A673 (cell line): ENCODE measurements around the gene MOB2. TPM values are rescaled to one million over a fixed set of nuclear protein-coding genes. Genes with fewer than 3 reads are reported as not detected.

Experiments
- BruUV-seq: library from RNA; stranded (reverse); fragments of 400-500 nt; replicated peaks from 2 replicates; lab custom pipeline; 2021; lab: Mats Ljungman, UMichigan
- CTCF ChIA-PET: fragments of 300-600 bp; sonication (Branson Sonifier 250); formaldehyde crosslinking; loops from one replicate; lab custom pipeline; 2022; ENCODE audit warnings: antibody characterized with exemption; lab: Charles Lee
- POLR2A ChIA-PET: fragments of 300-600 bp; sonication (Branson Sonifier 250); formaldehyde crosslinking; loops from one replicate; lab custom pipeline; 2022; ENCODE audit warnings: antibody characterized with exemption; ENCODE audit not compliant: low non-redundant PET; lab: Charles Lee
- DNase-seq: peaks from one replicate; pipeline ENCODE4 v3.0.0-alpha.2; 2015; ENCODE audit warnings: low spot score
- H3K27ac ChIP-seq: fragments of 200-600 bp; sonication (generic); 2 replicates; pipeline ENCODE4 v1.5.1; 2016; ENCODE audit warnings: mixed run types, low read depth, mild to moderate bottlenecking, mixed read lengths, antibody characterized with exemption, low read length; ENCODE audit not compliant: poor library complexity, severe bottlenecking
- H3K27me3 ChIP-seq: fragments of 200-600 bp; sonication (generic); replicated peaks from 2 replicates; pipeline ENCODE4 v1.6.1; 2017; ENCODE audit warnings: mixed run types, low read depth, mild to moderate bottlenecking, mixed read lengths, antibody characterized with exemption, low read length; ENCODE audit not compliant: insufficient read depth, poor library complexity
- H3K36me3 ChIP-seq: fragments of 200-600 bp; sonication (generic); 2 replicates; pipeline ENCODE4 v1.6.1; 2016; ENCODE audit warnings: mixed run types, mild to moderate bottlenecking, mixed read lengths, antibody characterized with exemption, low read length; ENCODE audit not compliant: insufficient read depth, poor library complexity, severe bottlenecking
- H3K4me1 ChIP-seq: fragments of 200-600 bp; sonication (generic); 2 replicates; pipeline ENCODE4 v1.6.1; 2017; ENCODE audit warnings: mixed run types, mild to moderate bottlenecking, mixed read lengths, antibody characterized with exemption, low read length; ENCODE audit not compliant: insufficient read depth, poor library complexity, severe bottlenecking
- H3K4me3 ChIP-seq: fragments of 200-600 bp; sonication (generic); 2 replicates; pipeline ENCODE4 v1.5.1; 2016; ENCODE audit warnings: low read depth, mixed run types, mild to moderate bottlenecking, mixed read lengths, low read length; ENCODE audit not compliant: poor library complexity, severe bottlenecking
- H3K9me3 ChIP-seq: fragments of 200-600 bp; sonication (generic); 2 replicates; pipeline ENCODE4 v1.6.1; 2016; ENCODE audit warnings: mixed run types, low read depth, mild to moderate bottlenecking, mixed read lengths, antibody characterized with exemption, low read length; ENCODE audit not compliant: poor library complexity, severe bottlenecking
- CTCF ChIP-seq: fragments of 300-800, 200-600 bp; sonication (generic); conservative IDR thresholded peaks from 2 replicates; pipeline ENCODE4 v1.5.1; 2017; ENCODE audit warnings: low read depth, mild to moderate bottlenecking, antibody characterized with exemption, low read length, moderate library complexity, mixed read lengths
- EZH2 ChIP-seq: fragments of 200-600 bp; sonication (generic); IDR thresholded peaks from 2 replicates; pipeline ENCODE4 v1.6.1; 2017; ENCODE audit warnings: borderline replicate concordance, low read depth, mild to moderate bottlenecking, mixed read lengths, antibody characterized with exemption, low read length; ENCODE audit not compliant: poor library complexity, severe bottlenecking
- intact Hi-C: fragments of 100-400 bp; cut with micrococcal nuclease; formaldehyde crosslinking; loops from one replicate; pipeline ENCODE4 v1.10.0; 2022; ENCODE audit not compliant: unreplicated experiment
- total RNA-seq: library from RNA; stranded (reverse); gene quantifications from 2 replicates; pipeline ENCODE4 v1.2.3, GENCODE V29; 2021

The MOB2 gene
- total RNA-seq, 1 experiment from 2014 or later, result 14.7 TPM

- no peaks in the 10 kb centered on the region for H3K4me1 ChIP-seq
- TF ChIP-seq EZH2 (no peak), CTCF (no peak)
- no peak for DNase-seq
- no peaks in the 10 kb centered on the region for H3K36me3 ChIP-seq
- H3K27me3 ChIP-seq, result no peaks in the 10 kb centered on the region
- CTCF ChIA-PET, result no interaction called here
- H3K9me3 ChIP-seq, result no peaks in the 10 kb centered on the region
- H3K4me3 ChIP-seq, result no peak overlapping the region
- intact Hi-C loops, result no loop called here
- POLR2A ChIA-PET, result no interaction called here
- BruUV-seq, result no TSS peak
- no peak overlapping the region for H3K27ac ChIP-seq
These were observed 2.4 kb downstream of the MOB2 start for GRCh38 chr11:1484061-1484671.

- no peak overlapping the region for H3K4me3 ChIP-seq
- no peak for DNase-seq
- H3K9me3 ChIP-seq, result no peaks in the 10 kb centered on the region
- BruUV-seq, result no TSS peak
- no peak for TF ChIP-seq CTCF
- no peak for TF ChIP-seq EZH2
- no peaks in the 10 kb centered on the region for H3K4me1 ChIP-seq
- no peak overlapping the region for H3K27ac ChIP-seq
- no peaks in the 10 kb centered on the region for H3K27me3 ChIP-seq
- ChIA-PET POLR2A (no interaction called here), CTCF (no interaction called here)
- no peaks in the 10 kb centered on the region for H3K36me3 ChIP-seq
- intact Hi-C loops, result no loop called here
These were observed 3.1 kb downstream of the MOB2 start for GRCh38 chr11:1483445-1483961.

GRCh38 chr11:1482581-1483444 is 3.8 kb downstream of the MOB2 start:
- POLR2A ChIA-PET, result no interaction called here
- Histone ChIP-seq H3K4me3 (no peak overlapping the region), H3K9me3 (no peaks in the 10 kb centered on the region), H3K4me1 (no peaks in the 10 kb centered on the region), H3K36me3 (no peaks in the 10 kb centered on the region), H3K27ac (no peak overlapping the region), H3K27me3 (no peaks in the 10 kb centered on the region)
- no TSS peak for BruUV-seq
- intact Hi-C loops, result no loop called here
- no peak for DNase-seq
- CTCF ChIA-PET, result no interaction called here
- no peak for TF ChIP-seq EZH2
- TF ChIP-seq CTCF, result no peak
